GM21367 (cell line): ENCODE data around the gene DDX54.
A peak's percentile ranks its signal among the peaks of the same experiment; 100 is the strongest.
"Not testable (repeated sequence)": the region's sequence is repeated elsewhere in the genome, so short reads cannot be mapped to it uniquely, and the experiment has no call there.

ENCODE experiments used
- ATAC-seq: cut with Tn5 transposase; IDR thresholded peaks from one replicate; pipeline ENCODE4 v1.9.1; 2021; ENCODE audit not compliant: unreplicated experiment

DDX54 gene

GRCh38 chr12:113220593-113221180, 35.4 kb upstream of the DDX54 start:
- ATAC-seq = no peak

GRCh38 chr12:113216027-113216426, 30.7 kb upstream of the DDX54 start:
- no peak for ATAC-seq

GRCh38 chr12:113214895-113215400, 29.7 kb upstream of the DDX54 start:
- no peak for ATAC-seq

GRCh38 chr12:113211160-113211559, 25.9 kb upstream of the DDX54 start:
- no peak for ATAC-seq

- ATAC-seq = peak; percentile 68
Observed at GRCh38 chr12:113208041-113208934, 23.0 kb upstream of the DDX54 start.

GRCh38 chr12:113207613-113208040, 22.3 kb upstream of the DDX54 start:
- no peak for ATAC-seq

GRCh38 chr12:113206802-113207201, 21.5 kb upstream of the DDX54 start:
- ATAC-seq = not testable (repeated sequence)

GRCh38 chr12:113204804-113205203, 19.5 kb upstream of the DDX54 start:
- ATAC-seq = no peak

- ATAC-seq = no peak
Observed at GRCh38 chr12:113203852-113204760, 18.8 kb upstream of the DDX54 start.

- no peak for ATAC-seq
Observed at GRCh38 chr12:113202300-113203075, 17.2 kb upstream of the DDX54 start.

GRCh38 chr12:113201187-113202177, 16.2 kb upstream of the DDX54 start:
- no peak for ATAC-seq

GRCh38 chr12:113200021-113200797, 14.9 kb upstream of the DDX54 start:
- ATAC-seq = no peak

GRCh38 chr12:113198296-113198695, 13.0 kb upstream of the DDX54 start:
- no peak for ATAC-seq

GRCh38 chr12:113197518-113198077, 12.3 kb upstream of the DDX54 start:
- no peak for ATAC-seq

- peak; percentile 74 for ATAC-seq
Observed at GRCh38 chr12:113196990-113197389, 11.7 kb upstream of the DDX54 start.

GRCh38 chr12:113196582-113196981, 11.3 kb upstream of the DDX54 start:
- ATAC-seq = no peak

GRCh38 chr12:113195598-113195997, 10.3 kb upstream of the DDX54 start:
- no peak for ATAC-seq

GRCh38 chr12:113194971-113195391, 9.7 kb upstream of the DDX54 start:
- ATAC-seq = no peak
